WTC11 (cell line): ENCODE data around the gene ROBO1.

ENCODE experiments used
- CREB1 ChIP-seq: sonication (generic); formaldehyde crosslinking; IDR thresholded peaks from 2 replicates; pipeline ENCODE4 v1.8.0; 2023; ENCODE audit warnings: mild to moderate bottlenecking, missing genetic modification reagents
- CTCF ChIP-seq: fragments of 200-600 bp; IDR thresholded peaks from 2 replicates; pipeline ENCODE4 v1.8.0; 2022; ENCODE audit warnings: antibody characterized with exemption
- TEAD4 ChIP-seq: sonication (generic); formaldehyde crosslinking; IDR thresholded peaks from 2 replicates; pipeline ENCODE4 v1.8.0; 2022; ENCODE audit warnings: mild to moderate bottlenecking, missing genetic modification reagents
- ZNF263 ChIP-seq: sonication (generic); formaldehyde crosslinking; IDR thresholded peaks from 2 replicates; pipeline ENCODE4 v1.8.1; 2022; ENCODE audit warnings: low read depth, mild to moderate bottlenecking, moderate library complexity, missing genetic modification reagents

DNA sequence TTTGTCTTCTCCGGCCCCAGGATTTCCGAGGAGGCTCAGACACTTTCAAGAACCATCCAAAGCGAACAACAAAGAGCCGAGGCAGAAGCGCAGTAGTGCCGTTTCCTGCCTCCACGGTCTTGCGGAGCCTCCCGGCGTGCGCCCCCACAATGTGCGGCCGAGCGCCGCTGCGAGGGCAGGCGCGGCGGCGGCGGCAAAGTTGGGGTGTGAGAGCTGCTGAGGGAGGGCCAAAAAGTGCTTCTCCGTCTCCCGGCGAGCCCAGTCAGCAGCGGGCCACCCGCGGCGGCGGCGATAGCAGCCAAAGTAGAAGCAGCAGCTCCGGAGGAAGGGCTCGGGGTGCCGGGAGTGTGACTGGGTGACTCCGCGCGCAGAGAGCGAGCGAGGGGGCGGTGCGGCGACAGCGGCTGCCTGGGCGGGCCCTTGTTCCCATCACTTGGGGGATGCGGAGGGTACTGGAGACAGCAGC is 749.1 kb downstream of the ROBO1 start:
- TF ChIP-seq TEAD4 (no peak), CTCF (no peak), CREB1 (CRISPR knock-in tag) (no peak), ZNF263 (CRISPR knock-in tag) (no peak)
